NCI-H2196 (cell line): ENCODE results near the gene DDAH1.
"Not testable (repeated sequence)": the region's sequence is repeated elsewhere in the genome, so short reads cannot be mapped to it uniquely, and the experiment has no call there.

Experiments used
- DNase-seq: peaks from one replicate; lab custom pipeline; 2025; ENCODE audit not compliant: unreplicated experiment; lab: John Stamatoyannopoulos, UW

The DDAH1 gene

DNA sequence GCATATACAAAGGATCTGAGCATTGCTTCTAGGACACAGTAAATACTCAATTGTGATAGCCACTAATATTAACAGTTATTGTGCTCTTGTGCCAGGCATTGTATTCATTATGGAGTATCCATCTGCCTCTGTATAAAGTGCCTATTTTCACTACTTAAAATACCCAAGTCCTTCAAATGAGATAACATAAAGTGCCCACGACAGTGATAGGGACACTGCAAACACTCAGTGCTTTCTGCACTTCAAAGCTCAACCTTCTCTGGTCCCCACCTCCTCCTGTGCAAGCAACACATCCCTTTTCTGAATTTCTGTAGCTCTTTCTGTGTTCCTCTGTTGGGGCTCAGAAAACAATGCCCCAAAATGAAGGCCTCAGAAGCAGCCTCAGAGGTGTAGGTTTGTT, 6.6 kb upstream of the DDAH1 start:
- DNase-seq = no peak

DNA sequence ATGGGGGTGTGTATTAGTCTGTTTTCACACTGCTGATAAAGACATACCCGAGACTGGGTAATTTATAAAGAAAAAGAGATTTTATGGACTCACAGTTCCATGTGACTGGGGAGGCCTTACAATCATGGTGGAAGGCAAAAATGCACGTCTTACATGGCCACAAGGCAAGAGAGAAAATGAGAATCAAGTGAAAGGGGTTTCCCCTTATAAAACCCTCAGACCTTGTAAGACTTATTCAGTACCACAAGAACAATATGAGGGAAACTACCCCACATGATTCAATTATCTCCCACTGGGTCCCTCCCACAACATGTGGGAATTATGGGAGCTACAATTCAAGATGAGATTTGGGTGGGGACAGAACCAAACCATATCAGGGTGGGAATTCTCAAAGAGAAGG, 5.2 kb upstream of the DDAH1 start:
- not testable (repeated sequence) for DNase-seq

DNA sequence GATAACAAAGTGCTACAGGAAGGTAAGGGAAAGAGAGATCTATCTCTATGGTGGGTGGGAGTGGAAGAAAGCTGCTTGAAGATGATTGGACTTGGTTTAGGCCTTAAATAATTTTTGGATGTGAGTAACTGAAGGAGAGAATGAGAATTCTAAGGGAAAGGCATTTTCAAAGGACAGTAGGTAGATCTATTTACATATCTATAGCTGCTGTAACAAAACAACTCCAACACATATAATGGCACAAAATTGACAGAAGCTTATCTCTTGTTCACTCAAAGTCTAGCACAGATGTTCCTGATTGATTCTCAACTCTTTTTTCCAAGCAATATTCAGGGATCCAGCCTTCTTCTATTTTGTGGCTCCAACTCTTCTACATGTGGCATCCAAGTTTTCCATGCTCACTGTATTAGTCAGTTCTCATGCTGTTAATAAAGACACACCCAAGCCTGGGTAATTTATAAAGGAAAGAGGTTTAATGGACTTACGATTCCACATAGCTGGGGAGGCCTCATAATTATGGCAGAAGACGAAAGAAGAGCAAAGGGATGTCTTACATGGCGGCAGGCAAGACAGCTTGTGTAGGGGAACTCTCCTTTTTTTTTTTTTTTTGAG, 3.1 kb upstream of the DDAH1 start:
- no peak for DNase-seq

DNA sequence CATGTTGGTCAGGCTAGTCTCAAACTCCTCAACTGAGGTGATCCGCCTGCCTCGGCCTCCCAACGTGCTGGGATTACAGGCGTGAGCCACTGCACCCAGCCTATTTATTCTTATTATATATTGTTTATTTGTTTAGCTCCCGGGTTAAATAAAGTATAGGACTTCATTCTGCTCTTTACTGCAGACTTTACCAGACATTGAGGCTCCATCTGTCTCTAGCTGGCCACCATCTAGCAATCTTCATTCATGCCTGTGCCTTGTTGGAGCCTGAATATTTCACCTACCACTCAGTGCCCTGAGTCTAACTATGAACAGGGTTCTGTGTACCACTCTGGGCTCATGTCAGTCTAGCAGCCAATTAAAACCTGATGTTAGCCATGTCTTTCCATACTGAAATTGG, 2.1 kb upstream of the DDAH1 start:
- no peak for DNase-seq

DNA sequence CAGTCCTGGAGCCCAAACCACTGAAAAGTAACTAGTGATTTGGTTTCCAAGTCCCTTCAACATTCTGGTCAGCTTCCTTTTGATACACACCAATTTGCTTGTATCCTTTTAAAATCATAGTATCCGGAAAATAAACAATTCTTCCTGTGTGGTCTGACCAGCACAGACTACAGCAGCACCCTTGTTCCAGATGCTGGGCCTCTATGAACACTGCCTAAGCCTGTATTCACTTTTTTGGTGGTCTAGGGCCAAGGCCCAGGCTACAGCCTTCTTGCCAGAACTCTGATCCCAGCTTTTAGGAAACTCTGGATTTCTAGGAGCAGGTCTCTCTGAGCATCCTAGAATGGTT, 801 bp upstream of the DDAH1 start:
- DNase-seq = no peak

DNA sequence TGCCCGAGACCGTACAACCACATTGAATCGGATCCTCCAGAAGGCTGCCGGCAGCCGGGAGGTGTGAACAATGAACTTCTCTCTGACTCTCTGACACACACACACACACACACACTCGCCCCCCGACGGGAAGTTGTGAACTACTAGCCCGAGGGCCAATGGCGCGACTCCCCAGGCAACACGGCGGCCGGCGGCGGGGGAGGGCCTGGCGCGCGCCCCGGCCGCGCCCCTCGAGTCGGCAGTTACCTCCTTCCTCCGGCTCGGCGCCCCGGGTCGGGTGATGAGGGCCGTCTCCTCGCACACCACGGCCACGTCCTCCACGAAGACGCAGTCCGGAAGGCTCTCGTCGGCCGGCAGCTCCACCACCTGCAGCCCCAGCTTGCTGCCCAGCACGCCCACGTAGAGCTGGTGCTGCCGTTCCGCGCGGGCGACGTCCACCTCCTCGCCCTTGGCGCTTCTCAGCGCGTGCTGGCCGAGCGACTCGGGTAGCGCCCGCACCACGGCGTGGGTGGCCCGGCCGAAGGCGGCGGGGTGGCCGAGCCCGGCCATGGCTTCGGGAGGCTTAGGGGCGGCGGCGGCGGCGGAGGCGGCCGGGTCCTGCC, 361 bp downstream of the DDAH1 start:
- DNase-seq = peak; percentile 61

DNA sequence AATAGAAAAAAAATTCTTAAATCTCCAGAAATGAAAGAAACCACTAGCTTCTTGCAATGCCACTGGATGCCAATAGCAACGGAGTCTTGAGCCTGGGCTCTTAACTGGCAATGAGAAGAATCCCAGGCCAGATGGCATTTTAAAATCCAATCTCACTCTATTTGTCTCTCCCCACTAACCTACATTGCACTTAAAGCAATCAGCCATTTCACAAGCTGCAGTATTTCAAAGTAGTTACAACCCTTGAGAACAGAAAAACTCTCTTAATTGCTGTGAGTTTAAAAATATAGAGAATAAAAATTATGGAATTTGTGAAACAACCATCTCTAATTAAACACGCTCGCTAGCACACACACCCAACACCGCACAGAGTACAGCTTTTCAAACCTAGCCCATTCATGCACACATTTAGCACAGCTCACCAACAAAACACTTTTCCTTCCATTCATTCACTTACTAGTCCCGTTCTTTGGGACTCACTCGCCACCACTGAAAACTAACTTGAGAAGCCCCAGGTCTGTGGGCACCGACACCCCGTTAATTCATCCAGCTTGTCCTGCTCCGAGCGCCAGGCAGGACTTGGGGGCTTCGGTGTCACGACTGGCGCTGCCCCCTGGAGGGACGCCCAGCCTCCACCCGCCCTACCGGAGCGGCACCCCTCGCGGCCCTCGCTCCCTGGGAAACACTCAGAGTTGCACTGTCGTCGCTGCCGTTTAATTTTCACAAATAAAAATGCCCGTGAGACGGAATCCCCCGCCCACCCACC, 1.0 kb downstream of the DDAH1 start:
- peak; percentile 5 for DNase-seq

DNA sequence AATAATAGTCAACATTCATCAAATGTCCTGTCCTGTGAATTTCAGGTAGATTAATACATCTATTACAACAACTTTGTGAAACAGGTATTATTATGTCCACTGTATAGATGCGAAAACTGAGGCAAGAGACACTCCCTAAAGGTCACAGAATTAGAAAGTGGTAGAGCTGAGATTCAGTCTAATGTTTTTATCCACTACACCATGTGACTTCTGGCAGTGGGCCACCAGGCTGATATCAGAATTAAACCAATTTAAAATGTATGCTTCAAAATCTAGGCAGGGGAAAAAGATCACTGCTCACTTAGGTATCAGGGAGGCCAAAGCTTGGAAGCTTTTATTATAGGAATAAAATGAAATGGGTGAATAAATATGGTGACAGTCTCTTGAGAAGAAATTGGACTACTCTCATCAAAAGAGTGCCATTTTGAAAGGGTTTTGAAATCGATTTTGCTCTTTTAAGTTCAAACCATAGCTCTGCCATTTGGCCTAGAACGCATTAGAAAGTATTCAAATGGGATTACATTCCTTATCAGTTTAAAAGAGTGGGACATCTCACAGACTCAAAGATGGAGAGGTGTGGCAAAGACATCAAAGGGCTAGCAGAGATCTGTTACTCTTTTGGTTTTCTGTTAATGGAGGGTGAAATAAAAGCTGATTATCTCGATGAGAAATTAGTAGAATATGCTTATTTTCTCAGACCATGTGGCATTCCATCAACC, 1.9 kb downstream of the DDAH1 start:
- no peak for DNase-seq

DNA sequence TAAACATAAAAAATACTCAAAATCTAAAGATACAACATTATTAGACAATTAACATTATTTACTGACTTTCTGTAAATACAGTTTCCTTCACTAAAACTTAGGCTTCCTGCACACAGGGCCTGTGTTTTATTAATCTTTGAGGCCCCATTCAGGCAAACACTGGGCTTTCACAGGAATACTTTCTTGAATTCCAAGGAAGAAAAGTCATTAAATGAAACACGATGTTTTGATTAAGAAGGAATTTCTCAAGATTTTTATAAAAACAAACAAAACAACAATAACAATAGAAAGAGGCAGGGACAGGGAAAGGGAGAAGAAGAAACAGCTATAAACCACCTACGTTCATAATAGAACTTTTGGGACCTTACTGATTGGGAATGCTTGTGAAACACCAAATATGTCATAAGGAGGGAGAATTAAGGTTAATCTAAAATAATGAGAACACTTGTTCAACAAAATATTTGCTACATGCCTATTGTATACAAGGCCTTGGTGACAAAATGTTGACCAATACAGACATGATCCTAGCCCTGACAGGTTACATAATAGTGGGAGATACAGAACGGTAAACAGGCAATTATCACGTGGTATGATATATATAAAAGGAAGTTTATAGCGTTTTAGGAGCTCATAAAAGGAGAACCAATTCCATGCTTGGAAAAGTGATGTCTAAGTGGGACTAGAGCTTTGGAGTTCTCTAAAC, 3.6 kb downstream of the DDAH1 start:
- DNase-seq = no peak

DNA sequence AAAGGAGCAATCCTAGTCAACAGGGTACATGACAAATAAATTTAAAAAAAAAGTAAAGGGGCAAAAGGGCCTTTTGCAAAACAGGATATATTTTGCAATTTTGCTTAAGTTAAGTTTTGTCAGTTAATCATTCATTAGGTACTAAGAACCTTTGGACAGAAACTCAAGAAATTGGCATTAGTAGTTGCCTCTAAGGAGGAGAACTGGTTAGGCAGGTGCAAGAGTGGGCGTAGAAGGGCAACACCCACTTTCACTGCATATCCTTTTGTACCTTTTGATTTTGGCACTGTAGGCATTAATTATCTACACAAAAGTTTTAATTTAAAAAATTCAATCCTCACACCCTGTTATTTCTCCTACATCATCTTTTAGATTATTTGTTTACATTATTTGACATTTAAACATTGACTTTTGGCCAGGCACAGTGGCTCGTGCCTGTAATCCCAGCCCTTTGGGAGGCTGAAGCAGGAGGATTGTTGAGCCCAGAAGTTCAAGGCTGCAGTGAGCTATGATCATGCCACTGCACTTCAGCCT, 4.3 kb downstream of the DDAH1 start:
- DNase-seq = peak; percentile 12

DNA sequence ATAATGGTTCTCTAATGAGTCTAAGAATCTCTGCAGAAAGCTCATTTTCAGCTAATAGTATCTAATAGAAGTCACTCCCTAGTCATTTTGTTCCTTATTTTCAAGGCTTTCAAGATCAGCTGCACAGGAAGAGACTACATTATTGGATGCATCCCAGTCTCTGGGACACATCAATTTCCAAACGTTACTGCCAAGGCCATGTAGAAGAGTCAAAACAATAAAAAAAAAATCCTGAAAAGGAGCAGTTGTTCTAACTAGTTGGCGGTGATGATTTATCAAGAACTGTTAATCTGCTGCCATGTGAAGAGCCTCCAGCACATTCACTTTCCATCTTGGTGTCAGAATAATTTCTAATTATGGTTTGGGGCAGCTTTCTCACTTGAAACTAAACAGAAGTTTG, 5.7 kb downstream of the DDAH1 start:
- no peak for DNase-seq

DNA sequence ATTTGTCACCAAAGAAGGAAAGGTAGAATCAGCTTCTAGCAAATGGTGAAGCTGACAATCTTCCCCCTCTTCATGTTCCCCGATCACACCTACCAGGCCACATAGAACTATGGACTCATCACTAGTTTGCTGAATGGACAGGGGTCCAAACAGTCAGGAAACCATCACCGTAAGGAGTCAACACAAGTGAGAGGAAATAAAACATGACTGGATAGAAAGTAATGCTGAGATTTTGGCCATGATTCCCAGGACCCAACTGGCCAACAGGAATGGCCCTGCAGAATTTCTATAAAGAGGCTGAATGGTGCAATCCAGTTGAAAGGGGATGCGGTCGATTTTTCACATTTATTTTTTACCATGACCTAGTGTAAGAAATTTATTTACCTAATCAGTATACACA, 10.7 kb downstream of the DDAH1 start:
- no peak for DNase-seq

DNA sequence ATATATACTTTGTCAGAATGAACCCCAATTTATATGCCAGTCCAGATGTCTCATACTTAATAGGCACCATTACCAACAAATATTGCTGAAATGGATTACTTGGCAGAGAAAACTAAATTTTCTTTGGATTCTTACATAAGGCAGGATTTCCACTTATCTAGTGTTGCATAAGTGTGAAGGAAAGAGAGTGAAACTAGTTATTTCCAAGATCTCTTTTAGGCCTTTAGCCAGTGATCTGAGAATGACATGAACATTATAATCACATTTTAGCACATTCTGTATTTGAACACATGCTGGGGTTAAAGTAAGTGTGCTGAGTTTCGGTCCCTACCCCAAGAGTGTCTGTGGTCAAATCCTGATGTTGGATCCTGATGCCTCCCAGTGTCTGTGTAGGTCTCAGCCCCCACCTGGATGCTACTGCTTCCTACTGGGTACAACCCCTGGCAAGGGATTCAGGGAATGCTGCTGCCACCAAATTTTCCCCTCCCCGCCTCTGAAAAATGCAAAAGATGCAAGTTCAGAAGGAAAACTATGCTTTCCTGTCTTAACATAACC, 11.2 kb downstream of the DDAH1 start:
- DNase-seq = no peak

DNA sequence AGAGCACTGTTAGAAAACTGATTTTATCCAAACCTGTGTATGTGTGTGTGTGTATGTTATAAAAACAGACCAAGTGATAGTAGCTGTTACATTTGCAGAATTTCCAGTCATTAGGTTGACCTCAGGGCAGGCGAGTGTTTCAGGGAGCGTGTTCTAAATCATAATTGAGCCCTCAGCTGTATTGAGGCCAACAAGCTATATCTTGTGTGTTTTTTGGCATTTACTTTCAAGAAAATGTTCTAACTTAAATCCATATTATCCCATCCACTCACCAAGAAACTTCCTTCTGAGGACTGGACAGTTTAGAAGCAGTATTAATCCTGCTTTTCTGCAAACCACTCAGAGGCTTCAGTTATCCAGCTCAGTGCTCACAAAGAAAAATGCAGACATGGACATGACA, 12.0 kb downstream of the DDAH1 start:
- DNase-seq = no peak

DNA sequence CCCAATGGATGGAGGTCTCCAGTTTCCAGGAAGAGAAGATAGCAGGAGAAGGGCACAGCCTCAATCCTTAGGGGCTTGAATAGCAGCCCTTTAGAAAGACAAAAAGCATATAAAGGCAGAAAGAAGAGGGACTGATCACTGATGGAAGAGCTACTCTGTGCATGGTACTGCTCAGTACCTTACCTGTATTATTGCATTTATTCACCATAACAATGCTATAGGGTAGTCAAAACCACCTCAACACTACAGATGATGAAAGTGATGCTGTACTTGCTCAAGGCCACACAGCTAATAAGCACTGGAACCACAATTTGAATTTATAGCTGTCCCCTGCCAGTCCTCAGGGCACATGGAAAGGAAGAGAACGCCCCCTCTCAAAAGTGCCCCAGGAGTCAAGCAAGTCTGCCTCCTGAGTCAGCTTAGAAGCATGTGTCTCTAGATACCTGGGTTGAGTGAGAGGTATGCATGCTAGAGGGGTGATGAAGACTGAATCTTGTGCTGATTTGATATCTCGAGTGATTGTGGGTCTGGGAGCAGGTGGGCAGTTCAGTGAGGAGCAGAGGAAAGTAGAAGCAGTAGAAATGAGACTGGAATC, 13.6 kb downstream of the DDAH1 start:
- no peak for DNase-seq

DNA sequence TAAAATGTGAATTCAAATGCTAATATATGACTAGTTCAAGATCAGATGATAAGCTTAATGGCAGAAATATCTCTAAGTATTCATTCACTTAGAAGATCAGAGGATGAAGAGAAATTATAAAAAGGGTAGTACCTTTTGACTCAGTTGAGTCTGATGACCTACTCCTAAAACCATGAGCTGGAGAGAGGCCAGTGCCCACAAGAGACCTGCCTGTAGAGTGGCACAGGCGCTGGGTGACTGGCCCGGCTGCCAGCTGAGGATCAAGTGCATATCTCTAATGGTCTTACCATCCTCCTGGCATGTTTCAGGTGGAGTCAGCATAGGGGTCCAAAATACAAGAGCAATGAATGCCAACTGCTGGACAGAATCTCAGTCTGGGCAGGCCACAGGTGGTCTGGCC, 14.1 kb downstream of the DDAH1 start:
- DNase-seq = peak; percentile 32

DNA sequence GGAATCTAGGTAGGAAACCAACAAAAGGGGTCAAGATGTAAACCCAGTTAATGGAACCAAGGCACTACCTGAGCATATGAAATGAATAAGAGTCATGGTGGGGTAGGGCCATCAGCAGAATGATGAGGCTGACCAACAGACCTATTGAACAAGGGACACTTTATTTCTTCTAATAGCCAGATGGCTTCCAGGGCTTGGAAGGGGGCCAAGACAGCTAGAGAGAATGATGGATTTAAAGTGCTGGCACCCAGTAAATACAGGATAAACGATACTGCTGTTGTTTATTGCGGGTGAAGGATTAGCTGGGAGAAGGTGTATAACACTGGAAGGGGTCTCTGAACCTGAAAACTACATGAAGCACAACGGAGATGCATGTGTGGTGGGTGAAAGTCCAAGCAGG, 15.6 kb downstream of the DDAH1 start:
- peak; percentile 73 for DNase-seq

DNA sequence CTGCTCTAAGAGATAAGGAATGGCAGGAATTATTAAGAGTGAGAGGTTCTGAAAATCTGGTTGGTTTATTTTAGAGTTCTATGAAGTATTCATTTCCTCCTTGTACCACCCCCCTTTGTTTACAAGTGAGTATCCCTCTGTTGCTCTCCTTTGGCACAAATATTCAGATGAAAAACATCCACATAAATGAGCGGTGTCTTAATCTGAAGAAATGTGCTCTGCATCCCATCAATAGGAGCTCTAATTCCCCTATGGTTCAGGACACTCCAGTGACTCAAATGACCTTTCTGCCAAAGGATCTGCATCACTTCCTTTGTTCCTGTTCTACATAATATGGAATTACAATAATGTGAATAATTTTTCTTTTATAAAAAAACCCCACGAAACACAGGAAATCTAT, 16.6 kb downstream of the DDAH1 start:
- DNase-seq = no peak

DNA sequence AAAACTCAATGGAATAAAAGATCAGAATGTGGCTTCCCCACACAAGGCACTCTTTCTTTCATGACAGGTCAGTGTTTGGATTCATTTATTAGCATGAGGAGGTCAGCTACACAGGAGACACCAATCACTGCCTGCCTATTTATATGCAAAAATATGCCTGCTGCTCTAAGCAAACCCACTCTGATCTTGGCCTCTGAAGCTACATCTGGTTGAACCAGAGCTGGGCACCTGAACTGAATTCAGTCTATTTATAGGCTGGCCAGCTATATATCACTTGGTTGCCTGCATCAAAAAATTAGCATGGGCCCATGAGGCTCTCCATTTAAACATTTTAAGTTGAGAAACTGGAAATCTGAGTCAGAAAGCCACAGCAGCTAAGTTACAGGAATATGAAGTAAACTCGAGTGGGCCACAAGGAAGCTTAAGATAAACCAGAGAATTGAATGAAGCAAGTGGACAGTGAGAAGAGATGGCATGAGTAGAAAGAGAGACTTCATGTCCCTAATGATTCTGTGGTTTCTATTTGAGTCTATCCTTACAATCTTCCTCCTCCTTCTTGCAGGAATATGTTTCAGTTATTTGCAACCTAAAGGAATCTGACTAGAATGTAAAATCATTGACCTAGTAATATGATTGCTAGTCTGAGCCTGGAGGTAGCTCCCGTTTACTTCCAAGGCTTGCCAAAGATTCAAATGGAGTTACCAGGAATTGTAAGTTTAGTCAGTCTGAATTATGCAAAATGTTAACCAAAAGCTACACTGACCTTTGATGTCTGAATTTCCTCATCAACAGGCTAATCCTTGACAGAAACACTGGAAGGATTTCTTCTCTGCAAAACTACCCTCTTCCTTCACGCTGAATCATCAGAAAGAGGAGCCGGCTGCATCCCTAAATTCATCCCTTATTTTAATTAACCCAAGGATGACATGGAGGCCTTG, 17.7 kb downstream of the DDAH1 start:
- DNase-seq = no peak
